Endothelial cell of umbilical vein (primary cell): ENCODE results near the gene USP12. TPM values are rescaled to one million over a fixed set of nuclear protein-coding genes. Genes with fewer than 3 reads are reported as not detected.

ENCODE experiments used
- BruUV-seq: library from RNA; stranded (reverse); fragments of 400-500 nt; replicated peaks from 2 replicates; lab custom pipeline; 2021; lab: Mats Ljungman, UMichigan
- CTCF ChIA-PET: fragments of 300-600, 350-600 bp; sonication (Branson Sonifier 250); formaldehyde crosslinking; loops from one replicate; lab custom pipeline; 2021; ENCODE audit warnings: antibody characterized with exemption, inconsistent platforms; lab: Charles Lee
- POLR2A ChIA-PET: fragments of 300-600, 350-600 bp; sonication (Branson Sonifier 250); formaldehyde crosslinking; loops from one replicate; lab custom pipeline; 2021; ENCODE audit warnings: antibody characterized with exemption, inconsistent platforms; lab: Charles Lee
- DNase-seq: peaks from one replicate; pipeline ENCODE4 v3.0.0-alpha.2; 2011; ENCODE audit warnings: low read depth, low spot score
- FAIRE-seq: peaks from 2 replicates; lab custom pipeline; 2011; peaks lifted over from hg19 to GRCh38; lab: Jason Lieb, UNC
- H2AFZ ChIP-seq: 2 replicates; pipeline ENCODE4 v1.6.0; 2012; ENCODE audit warnings: low read depth, low read length, control low read depth, inconsistent platforms
- H3K27ac ChIP-seq: 2 replicates; pipeline ENCODE4 v1.5.1; 2011; ENCODE audit warnings: low read depth, mild to moderate bottlenecking, control low read depth, low read length, moderate library complexity; ENCODE audit not compliant: insufficient read depth
- H3K27me3 ChIP-seq, 2 experiments: 2 replicates each; pipeline versions ENCODE4 v1.6.0 to v1.6.1; 2011; ENCODE audit warnings: low read length in 2 of 2, mixed read lengths in 1 of 2; ENCODE audit not compliant: control insufficient read depth in 2 of 2, insufficient read depth in 2 of 2
- H3K36me3 ChIP-seq, 2 experiments: 2 replicates in 1 of 2; 3 replicates in 1 of 2; pipeline ENCODE4 v1.5.1; 2011; ENCODE audit warnings: low read length in 2 of 2, mild to moderate bottlenecking in 1 of 2, moderate library complexity in 1 of 2; ENCODE audit not compliant: control insufficient read depth in 2 of 2, insufficient read depth in 2 of 2; ENCODE audit errors: extremely low read depth in 1 of 2
- H3K4me1 ChIP-seq: 3 replicates; pipeline ENCODE4 v1.5.1; 2011; ENCODE audit warnings: mild to moderate bottlenecking, low read length; ENCODE audit not compliant: control insufficient read depth, insufficient read depth; ENCODE audit errors: extremely low read depth
- H3K4me2 ChIP-seq: 2 replicates; pipeline ENCODE4 v1.6.1; 2011; ENCODE audit warnings: low read length, control low read depth, mixed read lengths; ENCODE audit not compliant: insufficient read depth
- H3K4me3 ChIP-seq, 3 experiments: fragments of 200-600 bp in 1 of 3; sonication (generic), shearing (Covaris generic) in 1 of 3; replicated peaks in 1 of 3; 2 replicates each; pipeline ENCODE4 v1.5.1; 2011 to 2016; ENCODE audit warnings: control low read depth in 3 of 3, low read length in 3 of 3, mild to moderate bottlenecking in 2 of 3, inconsistent platforms in 1 of 3, low read depth in 1 of 3, moderate library complexity in 1 of 3; ENCODE audit not compliant: insufficient read depth in 1 of 3
- H3K79me2 ChIP-seq: 2 replicates; pipeline ENCODE4 v1.6.0; 2012; ENCODE audit warnings: low read length, inconsistent platforms; ENCODE audit not compliant: control insufficient read depth, insufficient read depth
- H3K9ac ChIP-seq: replicated peaks from 2 replicates; pipeline ENCODE3; 2011; ENCODE audit warnings: low read length, control low read depth; ENCODE audit not compliant: insufficient read depth; ENCODE audit errors: extremely low read depth
- H3K9me1 ChIP-seq: replicated peaks from 3 replicates; pipeline ENCODE4 v1.6.0; 2011; ENCODE audit warnings: mild to moderate bottlenecking, low read length; ENCODE audit not compliant: control insufficient read depth, insufficient read depth; ENCODE audit errors: extremely low read depth
- H3K9me3 ChIP-seq: replicated peaks from 2 replicates; pipeline ENCODE4 v1.5.1; 2012; ENCODE audit warnings: low read length, inconsistent platforms; ENCODE audit not compliant: control insufficient read depth, insufficient read depth
- H4K20me1 ChIP-seq: replicated peaks from 2 replicates; pipeline ENCODE3; 2011; ENCODE audit warnings: mild to moderate bottlenecking, low read length; ENCODE audit not compliant: control insufficient read depth, insufficient read depth; ENCODE audit errors: extremely low read depth
- CTCF ChIP-seq, 2 donors: IDR thresholded peaks; 1 replicate in 1 of 2; 2 replicates in 1 of 2; pipeline ENCODE4 v1.5.1; 2011; ENCODE audit warnings: low read length in 2 of 2, mild to moderate bottlenecking in 2 of 2, moderate library complexity in 2 of 2, control low read depth in 1 of 2, inconsistent platforms in 1 of 2, low read depth in 1 of 2; ENCODE audit not compliant: insufficient read depth in 1 of 2; ENCODE audit errors: extremely low read depth in 1 of 2
- EZH2 ChIP-seq: IDR thresholded peaks from 2 replicates; pipeline ENCODE4 v1.6.1; 2012; ENCODE audit warnings: borderline replicate concordance, low read depth, mild to moderate bottlenecking, moderate library complexity, low read length, inconsistent platforms; ENCODE audit not compliant: severe bottlenecking
- FOS ChIP-seq: IDR thresholded peaks from 2 replicates; pipeline ENCODE4 v1.6.1; 2011; ENCODE audit warnings: mild to moderate bottlenecking, low read length, moderate library complexity, borderline replicate concordance; ENCODE audit not compliant: insufficient read depth
- GATA2 ChIP-seq: IDR thresholded peaks from 2 replicates; pipeline ENCODE4 v1.7.0; 2011; ENCODE audit warnings: low read depth, mild to moderate bottlenecking, moderate library complexity, mixed read lengths, low read length; ENCODE audit not compliant: insufficient read length, insufficient read depth
- MAX ChIP-seq: IDR thresholded peaks from 2 replicates; pipeline ENCODE4 v1.6.1; 2011; ENCODE audit not compliant: insufficient read depth, insufficient read length
- MYC ChIP-seq: IDR thresholded peaks from one replicate; pipeline ENCODE4 v1.6.1; 2011; ENCODE audit warnings: mild to moderate bottlenecking, low read depth, low read length
- POLR2A ChIP-seq: IDR thresholded peaks from 2 replicates; pipeline ENCODE4 v1.6.1; 2012; ENCODE audit warnings: low read depth, mild to moderate bottlenecking, control low read depth, low read length
- POLR2AphosphoS5 ChIP-seq: IDR thresholded peaks from 2 replicates; pipeline ENCODE4 v1.6.1; 2012; ENCODE audit warnings: low read depth, mild to moderate bottlenecking, control low read depth, low read length, moderate library complexity; ENCODE audit not compliant: insufficient read depth
- dilution Hi-C: fragments of 300-500 bp; cut with MboI; formaldehyde crosslinking; loops from one replicate; pipeline ENCODE4 v1.15.0; 2019; ENCODE audit warnings: low sequenced_read_pairs; ENCODE audit not compliant: extremely low pct_ligation_motif_present
- intact Hi-C: fragments of 100-400 bp; cut with micrococcal nuclease; formaldehyde crosslinking; loops from one replicate; pipeline ENCODE4 v1.10.0; 2022
- polyA plus RNA-seq, 4 experiments: library from polyadenylated mRNA; depleted of rRNA in 3 of 4; stranded (reverse) in 3 of 4; unstranded in 1 of 4; fragments of >200 nt; gene quantifications; 2 replicates each; pipeline versions ENCODE4 v1.2.1 to v1.2.3, GENCODE V29; 2011 to 2012; ENCODE audit warnings: missing spikeins in 1 of 4
- total RNA-seq: library from RNA; stranded (reverse); gene quantifications from 2 replicates; pipeline ENCODE4 v1.2.3, GENCODE V29; 2021

Gene USP12
- total and polyA plus RNA-seq, 2 donors (not counting 3 experiments of a cell fraction or from before 2014, with no cell fraction given): 6.2 to 33.4 TPM

- Histone ChIP-seq H3K79me2 (no peaks in the 10 kb centered on the region), H2AFZ (no peak overlapping the region), H4K20me1 (no peaks in the 10 kb centered on the region), H3K36me3 (no peaks in the 10 kb centered on the region), H3K27me3 (peaks cover 14 to 44% of the 10 kb centered on the region in 2 experiments), H3K9ac (no peak overlapping the region), H3K9me3 (no peaks in the 10 kb centered on the region), H3K4me2 (no peak overlapping the region), H3K4me3 (no peak overlapping the region), H3K27ac (no peak overlapping the region), H3K4me1 (no peaks in the 10 kb centered on the region), H3K9me1 (no peaks in the 10 kb centered on the region)
- no TSS peak for BruUV-seq
- ChIA-PET POLR2A (no interaction called here), CTCF (no interaction called here)
- dilution Hi-C loops: no loop called here
- intact Hi-C loops: no loop called here
- DNase-seq (no peak), FAIRE-seq (no peak)
- TF ChIP-seq MAX: no peak
- TF ChIP-seq EZH2: no peak
Observed at GRCh38 chr13:27028683-27029480, 142.7 kb downstream of the USP12 start.

GRCh38 chr13:27027086-27027667 is 144.4 kb downstream of the USP12 start:
- H3K27ac ChIP-seq: no peak overlapping the region
- FAIRE-seq (no peak), DNase-seq (no peak)
- H3K4me3 ChIP-seq: no peak overlapping the region
- no peaks in the 10 kb centered on the region for H4K20me1 ChIP-seq
- H3K4me1 ChIP-seq: no peaks in the 10 kb centered on the region
- H3K9me3 ChIP-seq: no peaks in the 10 kb centered on the region
- no peak overlapping the region for H3K4me2 ChIP-seq
- dilution Hi-C loops: no loop called here
- no peaks in the 10 kb centered on the region for H3K36me3 ChIP-seq
- no peak overlapping the region for H3K9ac ChIP-seq
- H2AFZ ChIP-seq: no peak overlapping the region
- no peaks in the 10 kb centered on the region for H3K79me2 ChIP-seq
- peaks cover 12 to 41% of the 10 kb centered on the region in 2 experiments for H3K27me3 ChIP-seq
- CTCF ChIA-PET: no interaction called here
- no peak for TF ChIP-seq EZH2
- no peak for TF ChIP-seq MYC
- no peak for TF ChIP-seq GATA2
- no peak for TF ChIP-seq POLR2AphosphoS5
- TF ChIP-seq FOS: no peak
- no peak for TF ChIP-seq POLR2A
- TF ChIP-seq MAX: no peak
- no peak for TF ChIP-seq CTCF (IDR thresholded peaks at IDR 0.05; ENCODE audit: extremely low read depth in 1 of 2, insufficient read depth in 1 of 2, low read depth in 1 of 2, low read length in 2 of 2)
- intact Hi-C loops: no loop called here
- H3K9me1 ChIP-seq: no peaks in the 10 kb centered on the region
- no TSS peak for BruUV-seq
- POLR2A ChIA-PET: no interaction called here
